ENCODE results near the gene METTL24.
A peak's percentile ranks its signal among the peaks of the same experiment; 100 is the strongest.
"Not testable (repeated sequence)": the region's sequence is repeated elsewhere in the genome, so short reads cannot be mapped to it uniquely, and the experiment has no call there.

Gene METTL24

DNA sequence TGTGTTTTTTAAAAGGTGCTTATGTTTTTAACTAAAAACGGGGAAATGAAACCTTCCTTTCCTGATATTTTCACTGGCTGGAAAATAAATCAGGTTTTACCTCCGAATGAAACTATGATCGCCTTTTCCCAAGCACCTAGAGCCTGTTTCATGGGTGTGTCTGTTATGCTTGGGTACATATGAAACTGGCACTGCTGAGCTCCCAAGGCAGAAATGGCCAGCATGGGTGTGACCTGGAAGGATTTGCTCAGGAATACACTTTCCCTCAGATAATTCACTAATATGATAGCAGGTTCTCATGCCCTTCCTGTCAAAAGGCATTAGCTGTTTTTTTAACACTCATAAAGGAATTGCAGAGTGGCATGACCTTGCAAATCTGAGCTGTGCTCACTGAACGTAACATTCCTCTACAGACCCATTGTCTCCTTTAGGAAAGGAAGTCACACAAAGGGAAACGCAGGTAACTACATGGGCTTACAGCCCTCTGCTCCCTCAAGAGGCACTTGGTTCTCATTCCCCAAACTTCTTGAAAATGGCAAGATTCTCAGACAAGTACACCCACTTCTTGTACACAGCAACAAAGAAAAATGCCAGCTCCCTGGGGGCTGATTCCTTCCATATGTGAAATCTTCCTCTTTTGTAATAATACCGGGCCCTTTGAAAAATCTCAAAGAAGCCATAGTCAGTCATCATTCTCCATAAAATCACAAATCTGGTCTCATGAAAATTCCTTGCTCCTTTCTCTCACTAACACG is 72.7 kb downstream of the METTL24 start:
- TF ChIP-seq, protein P1, sequence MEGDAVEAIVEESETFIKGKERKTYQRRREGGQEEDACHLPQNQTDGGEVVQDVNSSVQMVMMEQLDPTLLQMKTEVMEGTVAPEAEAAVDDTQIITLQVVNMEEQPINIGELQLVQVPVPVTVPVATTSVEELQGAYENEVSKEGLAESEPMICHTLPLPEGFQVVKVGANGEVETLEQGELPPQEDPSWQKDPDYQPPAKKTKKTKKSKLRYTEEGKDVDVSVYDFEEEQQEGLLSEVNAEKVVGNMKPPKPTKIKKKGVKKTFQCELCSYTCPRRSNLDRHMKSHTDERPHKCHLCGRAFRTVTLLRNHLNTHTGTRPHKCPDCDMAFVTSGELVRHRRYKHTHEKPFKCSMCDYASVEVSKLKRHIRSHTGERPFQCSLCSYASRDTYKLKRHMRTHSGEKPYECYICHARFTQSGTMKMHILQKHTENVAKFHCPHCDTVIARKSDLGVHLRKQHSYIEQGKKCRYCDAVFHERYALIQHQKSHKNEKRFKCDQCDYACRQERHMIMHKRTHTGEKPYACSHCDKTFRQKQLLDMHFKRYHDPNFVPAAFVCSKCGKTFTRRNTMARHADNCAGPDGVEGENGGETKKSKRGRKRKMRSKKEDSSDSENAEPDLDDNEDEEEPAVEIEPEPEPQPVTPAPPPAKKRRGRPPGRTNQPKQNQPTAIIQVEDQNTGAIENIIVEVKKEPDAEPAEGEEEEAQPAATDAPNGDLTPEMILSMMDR (IDR thresholded peaks at IDR 0.05; ENCODE audit: unreplicated experiment in 3 of 3), result no peak
- H3K36me3 Mint-ChIP-seq (ENCODE audit: low read depth), result peaks cover 13% of the 10 kb centered on the region
- H3K27ac Mint-ChIP-seq, result peak overlapping the region; percentile 51 to 90 (median 58)
- no peak overlapping the region for H3K4me3 Mint-ChIP-seq
- peaks cover 13% of the 10 kb centered on the region for H3K9me3 Mint-ChIP-seq
- no peaks in the 10 kb centered on the region for H3K27me3 Mint-ChIP-seq (ENCODE audit: low read depth)
- no peaks in the 10 kb centered on the region for H3K4me1 Mint-ChIP-seq

DNA sequence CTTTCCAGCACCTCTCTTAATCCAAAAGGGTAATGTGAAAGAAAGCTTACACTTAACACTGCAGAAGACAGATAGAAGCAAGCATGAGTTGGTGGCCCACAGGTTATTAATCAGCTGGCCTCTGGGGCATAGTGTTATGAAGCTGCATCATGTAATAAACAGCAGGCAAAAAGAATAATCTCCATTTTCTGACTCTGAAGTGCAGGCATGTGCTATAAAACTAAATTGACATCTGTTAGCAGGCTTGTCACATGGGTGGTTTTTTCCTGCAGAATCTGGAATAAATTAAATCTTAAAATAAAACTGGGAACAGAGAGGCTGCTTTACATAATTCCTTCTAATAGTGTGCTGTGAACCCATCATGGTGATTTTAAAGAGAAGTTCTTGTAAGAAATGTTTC is 73.3 kb downstream of the METTL24 start:
- Mint-ChIP-seq H3K36me3 (ENCODE audit: low read depth) (peaks cover 9% of the 10 kb centered on the region), H3K27me3 (ENCODE audit: low read depth) (no peaks in the 10 kb centered on the region), H3K4me3 (no peak overlapping the region), H3K4me1 (no peaks in the 10 kb centered on the region), H3K9me3 (peaks cover 8% of the 10 kb centered on the region), H3K27ac (peak overlapping the region in 1 of 3 experiments; percentile 58)
- TF ChIP-seq, protein P1 (IDR thresholded peaks at IDR 0.05; ENCODE audit: unreplicated experiment in 3 of 3), result no peak

GRCh38 chr6:110283657-110284056 is 74.5 kb downstream of the METTL24 start:
- H3K4me1 Mint-ChIP-seq, result no peaks in the 10 kb centered on the region
- peaks cover 8% of the 10 kb centered on the region for H3K36me3 Mint-ChIP-seq (ENCODE audit: low read depth)
- H3K4me3 Mint-ChIP-seq, result no peak overlapping the region
- H3K27ac Mint-ChIP-seq, result no peak overlapping the region
- TF ChIP-seq, protein P1 (IDR thresholded peaks at IDR 0.05; ENCODE audit: unreplicated experiment in 3 of 3), result no peak
- no peaks in the 10 kb centered on the region for H3K27me3 Mint-ChIP-seq (ENCODE audit: low read depth)
- H3K9me3 Mint-ChIP-seq, result peaks cover 5% of the 10 kb centered on the region

- no peaks in the 10 kb centered on the region for H3K27me3 Mint-ChIP-seq (ENCODE audit: low read depth)
- H3K9me3 Mint-ChIP-seq, result no peaks in the 10 kb centered on the region
- no peaks in the 10 kb centered on the region for H3K4me1 Mint-ChIP-seq
- H3K27ac Mint-ChIP-seq, result no peak overlapping the region
- no peak overlapping the region for H3K4me3 Mint-ChIP-seq
- TF ChIP-seq, protein P1 (IDR thresholded peaks at IDR 0.05; ENCODE audit: unreplicated experiment in 3 of 3), result no peak
- peaks cover 3% of the 10 kb centered on the region for H3K36me3 Mint-ChIP-seq (ENCODE audit: low read depth)
These were observed 75.7 kb downstream of the METTL24 start for GRCh38 chr6:110282412-110282811.

GRCh38 chr6:110277100-110277665 is 81.0 kb downstream of the METTL24 start:
- H3K9me3 Mint-ChIP-seq, result no peaks in the 10 kb centered on the region
- peaks cover 6% of the 10 kb centered on the region for H3K36me3 Mint-ChIP-seq (ENCODE audit: low read depth)
- peaks cover 9% of the 10 kb centered on the region for H3K4me1 Mint-ChIP-seq
- H3K4me3 Mint-ChIP-seq, result no peak overlapping the region
- H3K27me3 Mint-ChIP-seq (ENCODE audit: low read depth), result no peaks in the 10 kb centered on the region
- peak overlapping the region in 1 of 3 experiments; percentile 13 for H3K27ac Mint-ChIP-seq
- TF ChIP-seq, protein P1 (IDR thresholded peaks at IDR 0.05; ENCODE audit: unreplicated experiment in 3 of 3), result no peak

DNA sequence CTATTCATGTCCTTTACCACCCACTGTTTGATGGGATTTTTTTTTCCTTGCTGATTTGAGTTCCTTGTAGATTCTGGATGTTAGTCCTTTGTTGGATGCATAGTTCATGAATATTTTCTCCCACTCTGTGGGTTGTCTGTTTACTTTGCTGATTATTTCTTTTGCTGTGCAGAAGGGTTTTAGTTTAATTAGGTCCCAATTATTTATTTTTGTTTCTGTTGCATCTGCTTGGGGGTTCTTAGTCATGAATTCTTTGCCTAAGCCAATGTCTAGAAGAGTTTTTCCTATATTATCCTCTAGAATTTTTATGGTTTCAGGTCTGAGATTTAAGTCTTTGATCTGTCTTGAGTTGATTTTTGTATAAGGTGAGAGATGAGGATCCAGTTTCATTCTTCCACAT is 85.4 kb downstream of the METTL24 start:
- not testable (repeated sequence) for H3K27me3 Mint-ChIP-seq (ENCODE audit: low read depth); H3K9me3 Mint-ChIP-seq; H3K27ac Mint-ChIP-seq; H3K36me3 Mint-ChIP-seq (ENCODE audit: low read depth); H3K4me3 Mint-ChIP-seq
- H3K4me1 Mint-ChIP-seq, result peaks cover 25% of the 10 kb centered on the region

Measured in nephron (organoid).